TTC549 (cell line): ENCODE data around the gene ACAD10.
"Not testable (repeated sequence)": the region's sequence is repeated elsewhere in the genome, so short reads cannot be mapped to it uniquely, and the experiment has no call there.

Source experiments
- FAIRE-seq: peaks from 2 replicates; lab custom pipeline; 2012; peaks lifted over from hg19 to GRCh38; lab: Jason Lieb, UNC

Gene ACAD10

GRCh38 chr12:111687255-111687654 is 1.4 kb downstream of the ACAD10 start:
- no peak for FAIRE-seq

GRCh38 chr12:111687952-111688351 is 2.1 kb downstream of the ACAD10 start:
- no peak for FAIRE-seq

GRCh38 chr12:111691262-111691661 is 5.4 kb downstream of the ACAD10 start:
- FAIRE-seq, result no peak

- FAIRE-seq, result no peak
Observed at GRCh38 chr12:111692575-111693210, 6.8 kb downstream of the ACAD10 start.

- no peak for FAIRE-seq
Observed at GRCh38 chr12:111693818-111694217, 8.0 kb downstream of the ACAD10 start.

GRCh38 chr12:111699962-111700361 is 14.1 kb downstream of the ACAD10 start:
- no peak for FAIRE-seq

- no peak for FAIRE-seq
Observed at GRCh38 chr12:111705672-111706071, 19.8 kb downstream of the ACAD10 start.

GRCh38 chr12:111706145-111706544 is 20.3 kb downstream of the ACAD10 start:
- FAIRE-seq, result no peak

GRCh38 chr12:111715279-111715678 is 29.4 kb downstream of the ACAD10 start:
- no peak for FAIRE-seq

GRCh38 chr12:111719316-111719715 is 33.5 kb downstream of the ACAD10 start:
- FAIRE-seq, result not testable (repeated sequence)

- no peak for FAIRE-seq
Observed at GRCh38 chr12:111720457-111720856, 34.6 kb downstream of the ACAD10 start.

GRCh38 chr12:111723646-111724360 is 38.0 kb downstream of the ACAD10 start:
- FAIRE-seq, result not testable (repeated sequence)

- FAIRE-seq, result no peak
Observed at GRCh38 chr12:111728795-111729194, 42.9 kb downstream of the ACAD10 start.

- no peak for FAIRE-seq
Observed at GRCh38 chr12:111730420-111730819, 44.6 kb downstream of the ACAD10 start.

- no peak for FAIRE-seq
Observed at GRCh38 chr12:111732786-111733185, 46.9 kb downstream of the ACAD10 start.

GRCh38 chr12:111733340-111733915 is 47.6 kb downstream of the ACAD10 start:
- FAIRE-seq, result no peak

GRCh38 chr12:111739524-111739923 is 53.7 kb downstream of the ACAD10 start:
- not testable (repeated sequence) for FAIRE-seq

GRCh38 chr12:111741235-111741812 is 55.5 kb downstream of the ACAD10 start:
- FAIRE-seq, result no peak

- no peak for FAIRE-seq
Observed at GRCh38 chr12:111745211-111745610, 59.4 kb downstream of the ACAD10 start.

- FAIRE-seq, result no peak
Observed at GRCh38 chr12:111747333-111747732, 61.5 kb downstream of the ACAD10 start.

- no peak for FAIRE-seq
Observed at GRCh38 chr12:111748151-111748672, 62.4 kb downstream of the ACAD10 start.

GRCh38 chr12:111748867-111749266 is 63.0 kb downstream of the ACAD10 start:
- FAIRE-seq, result no peak

- no peak for FAIRE-seq
Observed at GRCh38 chr12:111749391-111749790, 63.5 kb downstream of the ACAD10 start.
